Posterior cingulate gyrus (tissue), 11 donors: ENCODE results near the gene RARG.
A peak's percentile ranks its signal among the peaks of the same experiment; 100 is the strongest.

Experiments used
- DNase-seq, 10 donors: peaks; one replicate each; pipeline versions ENCODE4 v3.0.0 to v3.0.0-alpha.2; 2020 to 2021; ENCODE audit warnings: mixed read lengths in 3 of 10
- intact Hi-C: fragments of 100-400 bp; cut with DNase I; formaldehyde crosslinking; loops from one replicate; pipeline ENCODE4 v1.15.1; 2023

RARG gene

DNA sequence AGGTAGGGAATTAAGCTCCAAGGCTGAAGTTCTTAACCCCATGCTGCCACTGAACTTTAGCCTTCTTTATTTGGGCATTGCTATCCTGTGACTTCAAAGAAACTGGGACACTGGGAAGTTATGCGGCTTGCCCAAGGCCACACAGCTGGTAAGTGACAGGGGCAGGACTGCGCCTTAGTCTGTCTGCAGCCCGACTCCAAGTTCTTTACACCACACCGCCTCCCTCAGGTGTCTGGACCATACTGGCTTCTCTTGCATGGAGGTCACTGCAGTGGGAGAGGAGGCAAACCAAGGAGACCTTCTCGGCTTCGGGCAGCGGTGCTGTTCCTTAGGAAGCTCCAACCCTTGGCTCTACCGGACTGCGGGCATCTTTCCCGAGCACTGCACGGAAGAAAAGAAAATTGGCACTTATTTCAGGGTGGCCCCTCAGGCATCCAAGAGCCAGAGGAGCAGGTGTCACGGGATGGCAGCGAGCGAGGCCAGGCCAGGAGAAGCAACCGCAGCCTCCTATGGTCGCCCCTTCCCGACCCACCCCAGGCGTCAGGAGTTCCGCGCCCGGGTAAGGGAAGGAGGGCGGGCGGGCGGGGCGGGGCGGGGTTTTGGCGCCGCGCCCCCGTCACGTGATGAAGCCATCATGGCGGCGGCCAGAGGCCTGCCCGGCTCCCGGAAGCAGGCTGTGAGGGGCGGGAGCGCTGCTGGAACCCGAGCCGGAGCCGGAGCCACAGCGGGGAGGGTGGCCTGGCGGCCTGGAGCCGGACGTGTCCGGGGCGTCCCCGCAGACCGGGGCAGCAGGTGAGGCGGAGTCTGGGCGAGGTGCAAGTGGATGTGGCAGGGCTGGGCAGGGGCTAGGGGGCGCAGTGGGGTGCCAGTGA is 19.7 kb upstream of the RARG start:
- intact Hi-C loops: loop anchor here (1.0 to 5.0 kb wide), 2 partner anchors 38 to 46 kb away; partner anchors contain the start of genes MYG1 and PFDN5

DNA sequence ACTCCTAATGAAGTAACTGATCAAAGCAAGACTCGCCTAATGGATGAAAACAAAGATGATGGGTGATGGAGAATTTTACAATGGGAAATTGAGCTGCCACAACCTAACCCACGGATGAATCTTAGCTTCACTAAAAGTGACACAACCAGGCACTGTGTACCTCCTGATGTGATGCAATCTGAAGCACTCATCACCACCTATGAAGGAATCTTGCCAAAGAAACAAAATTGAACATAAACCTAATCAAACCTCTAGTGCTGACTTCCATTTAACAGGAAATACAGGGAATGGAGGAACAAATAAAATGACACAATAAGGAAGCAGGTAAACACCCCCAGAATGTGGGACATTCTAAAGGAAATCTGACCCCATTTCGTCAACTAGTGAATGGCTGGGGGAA is 13.3 kb upstream of the RARG start:
- DNase-seq: no peak
- intact Hi-C loops: no loop called here

More for the DNA sequence above, 19.7 kb upstream of the RARG start:
- peak; percentile 66 to 96 (median 72) for DNase-seq

DNA sequence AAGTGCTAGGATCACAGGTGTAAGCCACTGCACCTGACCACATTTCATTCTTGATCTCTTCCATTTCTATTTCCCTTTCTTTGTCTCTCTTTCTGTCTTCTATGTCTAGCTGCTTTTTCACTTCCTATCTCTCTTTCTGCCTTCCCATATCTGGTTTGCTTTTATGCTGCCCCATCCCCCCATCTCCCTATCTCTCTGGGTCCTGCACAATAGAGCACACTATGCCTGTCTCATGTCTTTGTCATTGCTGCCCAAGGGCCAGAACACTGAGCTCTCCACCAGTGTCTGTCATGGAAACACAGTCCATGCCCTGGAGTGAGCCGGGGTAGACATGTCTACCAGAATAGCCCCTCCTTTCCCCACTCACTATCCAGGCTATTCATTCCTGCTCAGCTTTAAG is 12.3 kb upstream of the RARG start:
- intact Hi-C loops: no loop called here
- peak in 2 of 10 donors; percentile 9 to 25 for DNase-seq

DNA sequence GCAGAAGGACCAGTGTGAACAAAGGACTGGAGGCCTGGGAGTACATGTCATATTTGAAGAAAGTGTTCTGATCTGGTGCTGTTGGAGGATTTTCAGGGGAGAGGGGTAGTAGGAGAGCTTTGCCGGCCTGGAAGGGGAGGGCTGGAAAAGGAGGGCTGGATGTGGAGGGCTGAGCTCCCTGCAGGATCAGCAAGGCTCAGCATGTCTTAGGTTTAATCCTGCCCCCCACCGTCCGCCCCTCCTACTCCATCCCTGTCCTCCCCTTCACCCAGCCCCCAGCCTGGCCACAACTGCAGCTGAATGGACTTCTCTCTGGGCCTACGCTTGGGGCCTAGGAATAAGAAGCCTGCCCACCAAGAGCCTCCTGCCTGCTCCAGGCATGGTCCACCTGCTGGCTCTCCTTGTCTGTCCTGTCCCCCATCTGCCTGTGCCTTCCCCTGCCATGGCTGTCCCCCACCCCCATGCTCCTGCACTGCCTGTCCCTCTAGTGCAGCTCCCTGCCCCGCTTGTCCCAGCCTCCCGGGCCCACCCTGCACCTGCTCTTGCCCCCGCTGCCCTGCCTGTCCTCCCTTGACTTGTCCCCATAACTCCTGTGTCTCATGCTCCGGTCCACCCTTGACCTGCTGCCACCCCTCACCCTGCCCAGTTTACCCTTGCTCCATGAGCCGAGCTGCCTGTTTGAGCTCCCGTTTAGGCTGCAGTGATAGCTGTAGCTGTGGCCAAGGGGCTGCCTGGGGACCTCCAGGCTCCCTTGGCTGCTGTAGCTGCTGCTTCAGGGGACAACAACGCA is 9.8 kb upstream of the RARG start:
- intact Hi-C loops: no loop called here
- DNase-seq: peak in 3 of 10 donors; percentile 39 to 70 (median 52)

DNA sequence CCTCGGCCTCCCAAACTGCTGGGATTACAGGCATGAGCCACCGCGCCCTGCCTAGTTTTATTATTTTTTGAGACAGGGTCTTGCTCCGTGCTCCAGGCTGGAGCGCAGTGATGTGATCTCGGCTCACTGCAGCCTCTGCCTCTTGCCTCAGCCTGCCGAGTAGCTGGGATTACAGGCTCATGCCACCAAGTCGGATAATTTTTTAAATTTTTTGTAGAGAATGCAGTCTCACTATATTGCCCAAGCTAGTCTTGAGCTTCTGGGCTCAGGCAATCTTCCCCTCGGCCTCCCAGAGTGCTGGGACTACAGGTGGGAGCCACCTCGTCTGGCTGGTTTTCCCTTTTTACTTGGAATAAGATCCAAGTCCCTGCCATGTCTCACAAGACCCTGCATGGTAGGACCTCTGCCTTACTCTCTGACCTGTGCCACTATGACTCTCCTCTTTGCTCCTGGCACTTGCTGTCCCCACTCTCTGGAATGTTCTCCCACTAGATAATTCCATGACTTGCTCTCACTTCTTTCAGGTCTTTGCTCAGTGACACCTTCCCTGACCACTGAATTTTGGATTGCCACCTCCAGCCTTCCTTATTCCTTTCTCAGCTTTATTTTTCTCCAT is 7.7 kb upstream of the RARG start:
- peak in 3 of 10 donors; percentile 6 to 53 (median 9) for DNase-seq
- intact Hi-C loops: no loop called here

DNA sequence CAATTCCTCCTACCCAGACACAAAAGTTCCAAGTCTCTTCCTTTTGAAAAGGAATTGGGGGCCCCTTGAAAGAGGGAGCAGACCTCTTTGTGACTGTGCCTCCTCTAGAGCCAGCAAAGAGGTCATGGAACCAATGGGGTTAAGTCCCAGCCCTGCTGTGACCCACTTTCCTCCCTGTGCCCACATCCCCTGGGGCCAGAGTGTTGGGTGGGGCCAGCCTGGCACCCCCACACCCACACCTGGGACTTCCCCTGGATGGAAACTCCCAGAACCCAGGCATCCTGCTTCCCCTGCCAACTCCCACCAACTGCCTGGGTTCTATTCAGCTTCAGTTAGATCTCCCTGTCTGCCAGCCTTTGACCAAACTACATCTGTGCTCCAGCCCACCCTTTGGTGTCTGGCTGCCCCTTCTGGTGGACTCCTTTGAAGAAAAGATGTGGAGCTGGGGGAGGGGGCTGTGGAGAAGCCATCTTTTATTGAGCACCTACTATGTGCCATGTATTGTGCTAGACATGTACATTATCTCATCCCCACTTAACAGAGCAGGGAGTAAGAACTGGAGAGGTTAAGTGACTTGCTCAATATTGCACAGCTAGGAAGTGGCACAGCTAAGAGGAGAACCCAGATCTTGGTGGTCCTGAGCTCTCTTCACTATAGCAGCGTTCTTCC is 4.6 kb upstream of the RARG start:
- DNase-seq: peak in 3 of 10 donors; percentile 6 to 43 (median 7)
- intact Hi-C loops: no loop called here

DNA sequence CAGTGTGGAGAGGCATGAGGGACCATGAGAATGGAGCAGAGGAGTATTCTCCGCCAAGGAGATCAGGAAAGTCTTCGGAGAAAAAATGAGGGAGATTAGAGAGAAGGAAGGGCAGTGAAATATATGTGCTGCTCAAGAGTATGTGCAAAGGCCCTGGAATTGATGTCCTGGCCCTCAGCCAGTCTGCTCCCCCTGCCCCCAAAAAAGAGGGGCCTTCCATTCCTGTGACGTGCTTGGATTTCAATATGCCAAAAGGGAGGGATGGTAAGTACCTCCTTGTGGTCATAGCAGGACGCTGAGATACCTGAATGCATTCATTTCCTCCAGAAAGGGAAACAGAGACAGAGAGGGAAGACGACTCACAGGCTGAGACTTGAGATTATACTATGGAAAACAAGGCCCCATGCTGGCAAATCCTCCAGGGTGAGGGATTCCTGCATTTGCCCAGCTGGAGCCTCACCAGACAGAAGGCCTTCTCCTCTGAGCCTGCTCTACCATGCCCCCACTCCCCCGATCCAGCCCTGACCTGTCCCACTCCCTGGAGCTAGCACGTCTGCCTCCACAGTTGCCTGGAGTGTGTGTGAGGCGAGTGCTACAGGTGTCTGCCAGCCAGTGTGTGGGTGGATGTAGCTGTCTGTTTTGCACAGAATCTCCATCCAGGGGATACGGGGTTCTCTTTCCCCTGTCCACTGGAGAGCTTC is 3.9 kb upstream of the RARG start:
- peak in 3 of 10 donors; percentile 35 to 74 (median 71) for DNase-seq
- intact Hi-C loops: no loop called here

DNA sequence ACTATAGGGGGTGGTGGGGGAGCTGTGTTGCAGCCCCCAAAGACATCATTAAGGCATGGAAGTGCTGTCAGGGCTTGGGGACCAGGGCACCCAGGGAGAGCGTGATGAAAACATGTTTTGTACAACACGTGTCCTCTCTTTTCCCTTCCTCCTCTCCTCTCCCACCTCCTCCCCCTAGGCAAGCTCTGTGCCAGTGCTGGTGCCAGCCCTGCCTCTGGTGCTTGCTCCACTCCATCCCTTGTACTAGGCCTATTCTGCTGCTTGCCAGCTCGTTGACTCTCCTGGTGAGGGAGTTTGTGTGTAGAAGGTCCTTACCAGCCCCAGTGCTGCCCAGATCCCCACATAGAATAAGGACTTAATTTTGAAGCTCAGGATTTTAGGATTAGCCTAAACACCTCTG is 3.2 kb upstream of the RARG start:
- intact Hi-C loops: no loop called here
- DNase-seq: peak in 3 of 10 donors; percentile 29 to 59 (median 50)

DNA sequence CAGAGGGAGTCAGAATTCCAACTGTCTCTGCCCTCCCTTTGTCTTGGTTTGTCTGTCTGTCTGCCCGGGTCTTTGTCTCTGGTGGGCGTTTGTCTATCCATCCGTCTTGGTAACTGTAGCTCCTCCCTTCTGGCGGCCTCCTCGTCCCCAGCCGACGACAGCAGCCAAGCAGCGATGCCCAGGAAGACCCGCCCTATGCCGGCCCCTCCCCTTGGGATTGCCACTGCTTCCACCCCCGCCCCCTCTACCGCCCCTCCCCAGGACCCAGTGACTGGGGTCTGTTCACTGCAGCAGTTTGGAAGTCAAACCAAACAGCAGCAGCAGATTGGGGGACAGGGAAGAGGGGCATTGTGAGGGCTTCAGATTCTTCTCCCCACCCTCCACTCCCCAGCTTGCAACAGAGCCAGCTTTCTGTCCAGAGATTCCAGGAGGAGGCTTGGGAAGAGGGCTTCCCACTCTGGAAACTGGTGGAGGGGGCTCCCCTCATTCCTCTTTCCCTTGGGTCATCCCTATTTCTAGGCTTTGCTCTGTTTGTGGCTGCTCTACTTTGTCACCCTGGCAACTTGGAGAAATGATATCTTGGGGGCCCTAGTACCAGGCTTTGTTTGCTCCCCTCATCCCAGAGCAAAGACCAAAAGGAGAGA is 2.4 kb upstream of the RARG start:
- intact Hi-C loops: no loop called here
- DNase-seq: peak in 2 of 10 donors; percentile 36 to 51

DNA sequence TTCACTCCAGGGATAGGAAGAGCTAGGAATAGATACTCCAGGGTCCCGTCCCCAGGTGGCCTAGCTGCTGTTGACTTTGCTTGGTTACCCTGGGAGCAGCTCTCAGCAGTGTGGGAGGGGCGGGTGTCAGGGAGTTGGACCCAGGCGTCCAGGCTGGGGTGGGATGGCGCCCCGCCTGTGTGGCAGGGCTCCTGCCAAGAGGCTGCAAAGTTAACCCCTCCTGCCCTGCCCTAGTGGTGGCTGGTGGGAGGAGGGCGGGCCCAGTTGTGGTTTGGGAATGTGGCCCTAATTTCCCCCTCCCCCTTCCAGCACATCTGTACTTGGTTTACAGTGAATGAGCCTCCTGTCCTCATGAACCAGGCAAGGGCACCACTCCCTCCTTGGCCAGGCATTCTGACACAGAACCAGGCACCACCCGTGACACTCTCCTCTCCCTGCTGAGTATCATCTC is 1.7 kb upstream of the RARG start:
- intact Hi-C loops: no loop called here
- peak in 2 of 10 donors; percentile 60 to 72 for DNase-seq

DNA sequence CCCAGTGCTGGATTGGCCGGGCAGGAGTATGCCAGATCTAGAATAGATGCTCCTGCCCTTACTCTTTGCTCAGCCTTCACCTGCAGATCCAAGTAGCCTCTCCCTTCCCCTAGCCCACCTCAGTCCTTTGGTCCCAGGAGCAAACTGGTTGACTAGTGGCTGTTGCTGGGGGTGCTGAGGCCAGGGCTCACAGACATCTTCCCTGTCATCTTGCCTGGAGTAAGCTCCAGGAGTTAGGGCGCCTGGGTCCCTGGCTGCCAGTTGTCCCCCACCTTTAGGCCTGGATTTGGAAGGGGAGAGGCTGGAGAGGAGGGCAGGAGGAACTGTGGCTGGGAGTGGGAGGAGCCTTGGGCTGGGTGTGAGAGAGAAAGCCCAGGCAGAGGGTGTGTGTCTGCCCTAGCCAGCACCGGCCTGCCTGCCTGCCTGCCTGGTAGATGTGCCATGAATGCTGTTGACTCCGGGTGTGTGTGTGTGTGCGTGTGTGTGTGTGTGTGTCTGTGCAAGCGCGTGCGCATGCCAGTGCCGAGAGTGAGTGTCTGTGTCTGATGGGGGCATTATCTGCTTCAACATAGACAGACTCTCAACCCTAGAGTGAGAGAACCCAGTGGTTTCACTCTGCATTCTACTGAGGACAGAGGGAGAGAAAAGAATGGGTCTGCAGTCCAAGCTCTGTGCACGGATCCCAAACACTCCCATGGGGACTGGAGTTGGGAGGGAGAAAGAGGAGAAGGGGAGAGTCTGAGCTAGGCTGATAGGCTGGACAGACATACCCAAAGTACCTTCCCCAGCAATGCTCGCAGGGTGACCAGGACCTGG is 845 bp upstream of the RARG start:
- intact Hi-C loops: no loop called here

DNA sequence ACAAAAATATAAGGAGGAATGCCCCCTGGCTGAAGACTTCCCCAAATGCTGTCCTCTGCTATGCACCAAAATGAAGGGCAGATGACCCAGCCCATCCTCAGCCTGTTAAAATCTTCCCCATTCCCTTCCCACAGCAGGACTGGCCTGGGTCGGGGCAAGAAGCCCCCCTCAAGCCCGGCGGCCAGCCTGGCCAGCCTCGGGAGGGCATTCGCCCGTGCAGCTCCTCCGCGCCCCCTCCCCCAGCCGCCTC is 413 bp downstream of the RARG start:
- intact Hi-C loops: no loop called here
- no peak for DNase-seq

More for the DNA sequence above, 845 bp upstream of the RARG start:
- peak in 5 of 10 donors; percentile 27 to 91 (median 81) for DNase-seq

DNA sequence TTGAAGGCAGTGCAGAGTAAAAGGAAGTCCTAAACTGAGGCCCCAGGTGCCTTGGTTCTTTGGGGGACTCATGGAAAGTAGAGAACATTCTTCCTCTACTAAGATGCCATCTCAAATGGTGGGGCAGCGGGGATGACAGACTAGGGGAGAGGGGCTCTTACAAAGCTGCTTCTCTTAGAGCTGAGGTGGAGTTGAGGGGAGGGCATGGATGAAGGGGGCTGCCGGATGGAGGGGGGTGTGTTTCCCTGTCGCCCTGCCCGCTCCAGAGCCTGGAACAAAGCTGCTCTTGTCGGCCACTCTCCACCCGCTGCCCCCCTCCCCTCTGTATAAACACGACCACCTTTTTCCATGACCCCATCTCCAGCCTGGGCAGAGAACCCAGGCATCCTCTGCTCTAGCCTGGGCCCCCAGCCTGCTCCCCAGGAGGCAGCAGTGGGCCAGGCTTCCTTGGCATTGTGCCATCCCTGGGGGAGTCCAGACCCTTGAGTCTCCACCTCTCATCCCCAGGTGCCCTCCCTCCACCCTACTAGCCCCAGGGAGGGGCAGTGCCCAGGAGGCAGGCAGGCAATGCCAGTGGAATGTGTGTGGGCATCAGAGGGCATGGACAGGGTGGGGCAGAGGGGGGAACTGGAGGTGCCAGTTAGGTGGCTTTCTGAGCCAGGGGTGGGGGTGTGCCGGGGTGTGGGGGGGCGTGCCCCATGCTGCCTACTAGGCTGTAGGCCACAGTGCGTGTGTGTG is 1.7 kb downstream of the RARG start:
- intact Hi-C loops: no loop called here
- DNase-seq: peak in 2 of 10 donors; percentile 38 to 84

DNA sequence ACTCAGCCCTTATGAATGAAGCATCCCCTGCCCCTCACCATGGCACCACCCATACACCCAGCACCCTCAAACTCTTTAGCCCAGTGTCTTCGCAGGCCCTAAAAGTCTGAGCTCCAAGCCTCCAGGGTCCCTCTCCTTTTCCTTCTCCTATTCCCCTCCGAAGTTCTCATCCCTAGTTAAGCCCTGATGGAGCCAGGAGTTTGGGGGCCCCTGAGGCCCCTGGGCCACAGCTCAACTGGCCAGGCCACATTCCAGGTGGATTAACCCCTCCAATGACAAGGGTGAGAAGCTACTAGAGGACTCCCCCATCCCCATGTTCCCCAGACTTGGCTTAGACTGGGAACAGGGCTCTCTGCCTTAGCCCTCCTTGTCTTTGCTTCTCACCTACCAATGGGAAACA is 2.6 kb downstream of the RARG start:
- intact Hi-C loops: no loop called here
- DNase-seq: peak in 1 of 10 donors; percentile 19

DNA sequence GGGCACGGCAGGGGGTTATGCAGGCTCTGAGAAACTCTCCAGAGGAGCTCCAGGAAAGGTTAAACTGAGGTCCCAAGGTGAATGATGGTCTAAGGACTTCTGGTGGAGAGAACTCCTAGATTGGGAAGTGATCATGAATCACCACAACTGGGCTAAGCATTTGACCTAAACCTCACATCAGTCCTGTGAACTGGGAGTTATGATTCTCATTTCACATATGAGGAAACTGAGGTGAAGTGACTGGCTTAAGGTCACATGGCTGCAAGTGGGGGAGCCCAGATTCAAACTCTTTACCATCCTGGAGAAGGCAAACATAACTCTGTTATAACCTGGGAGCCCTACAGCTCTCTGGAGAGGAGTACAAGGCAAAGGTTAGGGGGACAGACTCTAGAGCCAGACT is 4.2 kb downstream of the RARG start:
- intact Hi-C loops: no loop called here

DNA sequence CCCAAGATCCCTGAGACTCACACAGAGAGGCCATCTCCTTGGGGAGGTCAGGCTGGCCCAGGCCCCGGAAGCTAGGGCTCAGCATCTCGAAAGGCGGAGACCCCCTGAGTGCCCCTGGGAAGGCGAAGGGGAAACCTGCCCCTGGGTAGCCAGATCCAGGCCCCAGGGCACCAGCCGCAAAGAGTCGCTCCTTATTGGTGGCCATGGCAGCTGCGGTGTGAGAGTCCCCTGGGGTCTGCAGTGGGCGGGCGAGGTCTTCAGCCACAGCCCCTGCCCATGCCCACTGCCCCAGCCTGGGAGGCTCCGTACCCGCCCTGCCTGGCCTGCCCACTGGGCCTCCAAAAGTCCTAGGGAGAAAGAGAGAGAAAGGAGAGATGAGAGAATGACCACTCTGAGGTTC is 4.7 kb downstream of the RARG start:
- intact Hi-C loops: no loop called here
- DNase-seq: peak in 2 of 10 donors; percentile 72 to 78

More for the DNA sequence above, 4.2 kb downstream of the RARG start:
- DNase-seq: no peak

DNA sequence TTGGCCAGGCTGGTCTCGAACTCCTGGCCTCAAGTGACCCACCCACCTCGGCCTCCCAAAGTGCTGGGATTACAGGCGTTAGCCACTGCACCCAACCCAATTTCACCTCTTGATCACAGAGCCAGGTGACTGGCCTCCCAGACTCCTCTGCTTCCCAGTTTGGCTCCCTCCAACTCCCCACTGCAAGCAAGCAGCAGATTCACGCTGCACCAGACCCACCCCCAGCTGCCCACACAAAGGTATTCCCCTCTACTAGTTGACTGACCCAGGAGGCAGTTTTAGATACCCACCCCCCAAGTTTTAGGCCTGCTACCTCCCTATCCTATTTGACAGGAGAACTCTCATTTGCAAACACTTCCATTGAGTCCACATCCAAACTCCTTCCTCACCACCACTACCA is 5.2 kb downstream of the RARG start:
- intact Hi-C loops: no loop called here
- DNase-seq: peak in 2 of 10 donors; percentile 32 to 40
